D721Med (cell line): ENCODE data around the gene SCCPDH.

ENCODE experiments used
- DNase-seq: peaks from one replicate; pipeline ENCODE4 v3.0.0; 2011; ENCODE audit warnings: low spot score; ENCODE audit not compliant: insufficient read length
- FAIRE-seq: peaks from 2 replicates; lab custom pipeline; 2011; peaks lifted over from hg19 to GRCh38; lab: Jason Lieb, UNC
- TF ChIP-seq, protein P1 (sequence below): IDR thresholded peaks from 2 replicates; pipeline ENCODE4 v1.5.1; 2012; ENCODE audit warnings: mild to moderate bottlenecking, control low read depth; ENCODE audit not compliant: insufficient read depth; ENCODE audit errors: missing control alignments

The SCCPDH gene

DNA sequence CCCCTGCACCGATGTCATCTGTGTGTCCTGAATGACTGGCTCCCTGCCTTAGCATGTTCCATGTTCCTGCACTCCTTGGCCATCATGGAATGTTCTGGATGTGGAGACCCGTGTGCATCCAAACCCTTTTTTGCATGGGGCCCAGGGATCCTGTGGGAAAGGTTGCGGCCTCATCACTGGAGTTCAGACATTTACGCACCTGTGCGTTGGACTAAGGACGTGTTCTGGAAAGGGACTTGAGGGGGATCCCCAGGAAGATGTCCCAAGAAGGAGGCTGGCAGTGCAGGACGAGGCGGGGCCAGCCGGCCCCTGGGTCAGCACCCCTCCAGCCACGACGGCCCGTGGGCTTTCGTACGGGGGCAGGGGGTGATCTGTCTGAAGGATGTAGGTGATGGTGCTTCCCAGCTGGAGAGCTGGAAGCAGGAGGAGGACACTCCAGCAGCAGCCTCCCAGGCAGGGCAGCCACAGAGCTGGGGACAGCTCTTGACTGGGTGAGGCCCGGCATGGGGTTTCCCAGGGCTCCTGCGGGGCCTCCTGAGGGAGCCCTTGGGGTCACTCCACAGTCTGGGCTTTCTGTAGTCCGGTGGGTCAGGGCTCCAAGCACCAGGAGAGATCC lies 67.2 kb downstream of the SCCPDH start:
- FAIRE-seq (no peak), DNase-seq (no peak)
- TF ChIP-seq, protein P1, sequence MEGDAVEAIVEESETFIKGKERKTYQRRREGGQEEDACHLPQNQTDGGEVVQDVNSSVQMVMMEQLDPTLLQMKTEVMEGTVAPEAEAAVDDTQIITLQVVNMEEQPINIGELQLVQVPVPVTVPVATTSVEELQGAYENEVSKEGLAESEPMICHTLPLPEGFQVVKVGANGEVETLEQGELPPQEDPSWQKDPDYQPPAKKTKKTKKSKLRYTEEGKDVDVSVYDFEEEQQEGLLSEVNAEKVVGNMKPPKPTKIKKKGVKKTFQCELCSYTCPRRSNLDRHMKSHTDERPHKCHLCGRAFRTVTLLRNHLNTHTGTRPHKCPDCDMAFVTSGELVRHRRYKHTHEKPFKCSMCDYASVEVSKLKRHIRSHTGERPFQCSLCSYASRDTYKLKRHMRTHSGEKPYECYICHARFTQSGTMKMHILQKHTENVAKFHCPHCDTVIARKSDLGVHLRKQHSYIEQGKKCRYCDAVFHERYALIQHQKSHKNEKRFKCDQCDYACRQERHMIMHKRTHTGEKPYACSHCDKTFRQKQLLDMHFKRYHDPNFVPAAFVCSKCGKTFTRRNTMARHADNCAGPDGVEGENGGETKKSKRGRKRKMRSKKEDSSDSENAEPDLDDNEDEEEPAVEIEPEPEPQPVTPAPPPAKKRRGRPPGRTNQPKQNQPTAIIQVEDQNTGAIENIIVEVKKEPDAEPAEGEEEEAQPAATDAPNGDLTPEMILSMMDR, result no peak

DNA sequence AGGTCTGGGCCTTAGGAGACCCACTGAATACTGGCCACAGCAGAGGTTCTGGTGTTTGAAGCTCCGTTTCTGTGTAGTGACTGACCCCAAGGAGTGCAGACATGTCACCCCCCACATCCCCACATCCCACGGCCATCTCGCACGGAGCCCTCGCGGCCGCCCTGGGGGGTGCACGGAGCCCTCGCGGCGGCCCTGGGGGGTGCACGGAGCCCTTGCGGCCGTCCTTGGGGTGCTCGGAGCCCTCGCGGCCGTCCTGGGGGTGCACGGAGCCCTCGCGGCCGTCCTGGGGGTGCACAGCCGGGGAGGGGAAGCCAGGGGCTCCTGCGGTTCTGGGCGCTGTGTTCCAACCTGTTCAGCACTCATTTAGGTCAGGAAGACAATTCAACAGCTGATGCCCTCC lies 68.4 kb downstream of the SCCPDH start:
- TF ChIP-seq, protein P1, result no peak
- DNase-seq, result no peak
- FAIRE-seq, result no peak

DNA sequence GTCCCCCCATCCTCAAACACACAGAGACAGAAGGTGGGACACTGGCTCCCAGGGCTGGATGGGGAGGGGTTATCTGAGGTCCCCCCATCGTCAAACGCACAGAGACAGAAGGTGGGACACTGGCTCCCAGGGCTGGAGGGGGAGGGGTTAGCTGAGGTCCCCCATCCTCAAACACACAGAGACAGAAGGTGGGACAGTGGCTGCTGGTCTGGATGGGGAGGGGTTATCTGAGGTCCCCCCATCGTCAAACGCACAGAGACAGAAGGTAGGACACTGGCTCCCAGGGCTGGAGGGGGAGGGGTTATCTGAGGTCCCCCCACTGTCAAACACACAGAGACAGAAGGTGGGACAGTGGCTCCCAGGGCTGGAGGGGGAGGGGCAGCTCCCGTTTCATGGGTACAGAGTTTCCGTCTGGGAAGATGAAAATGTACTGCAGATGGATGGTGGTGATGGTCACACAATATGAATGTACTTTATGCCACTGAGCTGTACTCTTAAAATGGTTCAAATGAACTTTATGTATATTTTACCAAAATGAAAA lies 69.2 kb downstream of the SCCPDH start:
- DNase-seq (no peak), FAIRE-seq (no peak)
- TF ChIP-seq, protein P1, result no peak

DNA sequence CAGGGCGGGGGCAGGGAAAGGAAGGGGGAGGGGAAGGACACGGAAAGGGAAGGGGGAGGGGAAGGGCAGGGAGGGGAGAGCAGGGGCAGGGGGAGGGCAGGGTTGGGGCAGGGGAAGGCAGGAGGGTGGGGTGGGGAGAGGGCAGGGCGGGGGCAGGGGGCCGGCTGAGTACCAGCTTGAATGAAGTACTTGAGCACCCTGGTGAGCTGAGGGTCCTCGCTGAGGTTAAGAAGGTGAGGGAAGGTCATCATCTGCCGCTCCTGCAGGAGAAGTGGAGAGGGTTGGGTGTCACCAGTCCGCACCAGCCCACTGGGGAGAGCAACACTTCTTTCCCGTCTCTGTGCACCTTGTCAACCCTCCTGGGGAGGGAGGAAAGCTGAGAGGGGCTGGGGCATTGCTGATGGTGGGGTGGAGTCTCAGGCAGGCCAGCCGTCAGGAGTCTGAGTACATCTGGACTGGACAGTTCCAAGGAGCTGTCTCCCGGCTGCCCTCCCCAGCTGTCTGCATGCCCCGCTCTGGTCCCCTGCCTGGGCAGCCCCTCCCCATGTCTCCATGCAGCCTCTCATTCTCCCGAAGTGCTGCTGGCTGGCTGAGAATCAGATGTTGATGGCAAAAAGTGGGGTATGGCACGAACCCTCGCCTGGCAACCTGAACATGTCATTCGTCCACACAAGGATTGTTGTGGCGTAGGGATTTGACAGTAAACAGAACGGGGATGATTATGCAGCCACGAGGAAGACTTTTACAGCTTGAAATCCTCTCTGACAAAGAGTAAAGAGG lies 70.0 kb downstream of the SCCPDH start:
- FAIRE-seq (no peak), DNase-seq (no peak)

DNA sequence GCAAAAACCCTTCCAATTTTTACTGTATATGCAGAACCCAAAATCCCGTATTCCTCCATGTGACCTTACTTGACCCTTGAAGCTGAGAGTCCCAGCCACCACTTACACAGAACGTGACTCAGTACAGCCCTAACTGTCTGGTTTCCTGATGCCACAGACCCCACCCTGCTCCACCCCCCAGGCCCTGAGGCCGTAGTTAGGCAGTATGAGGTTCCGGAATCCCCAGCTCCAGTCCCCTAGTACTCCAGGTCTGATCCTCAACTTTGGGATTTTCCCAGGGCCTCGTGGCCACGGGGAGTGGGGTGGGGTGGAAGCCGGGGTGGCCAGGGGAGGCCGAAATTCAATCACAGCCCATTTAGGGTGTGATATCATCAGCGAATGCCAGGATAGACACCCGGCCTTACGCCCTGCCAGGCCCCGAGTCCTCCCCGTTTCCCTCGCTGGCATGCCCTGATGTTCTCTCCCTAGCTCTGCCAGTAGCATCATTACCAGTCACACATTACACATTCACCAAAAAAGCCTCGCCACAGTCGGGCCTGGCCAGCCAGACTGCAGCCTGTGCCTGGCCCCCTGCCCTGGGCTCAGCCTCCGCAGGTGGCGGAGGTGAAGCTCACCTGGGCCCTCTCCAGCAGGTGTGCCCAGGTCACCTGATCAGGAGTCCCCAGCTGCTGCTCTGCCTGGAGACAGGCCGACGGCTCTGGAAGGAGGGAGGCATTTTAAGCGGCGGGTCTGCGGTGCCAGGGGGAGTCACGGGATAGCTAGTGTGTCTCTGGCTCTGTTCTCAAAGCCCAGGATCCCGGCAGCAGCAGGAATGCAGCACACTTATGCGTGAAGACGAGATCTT lies 70.8 kb downstream of the SCCPDH start:
- FAIRE-seq (no peak), DNase-seq (no peak)
- TF ChIP-seq, protein P1, result no peak

More for the DNA sequence above, 70.0 kb downstream of the SCCPDH start:
- TF ChIP-seq, protein P1, result no peak

DNA sequence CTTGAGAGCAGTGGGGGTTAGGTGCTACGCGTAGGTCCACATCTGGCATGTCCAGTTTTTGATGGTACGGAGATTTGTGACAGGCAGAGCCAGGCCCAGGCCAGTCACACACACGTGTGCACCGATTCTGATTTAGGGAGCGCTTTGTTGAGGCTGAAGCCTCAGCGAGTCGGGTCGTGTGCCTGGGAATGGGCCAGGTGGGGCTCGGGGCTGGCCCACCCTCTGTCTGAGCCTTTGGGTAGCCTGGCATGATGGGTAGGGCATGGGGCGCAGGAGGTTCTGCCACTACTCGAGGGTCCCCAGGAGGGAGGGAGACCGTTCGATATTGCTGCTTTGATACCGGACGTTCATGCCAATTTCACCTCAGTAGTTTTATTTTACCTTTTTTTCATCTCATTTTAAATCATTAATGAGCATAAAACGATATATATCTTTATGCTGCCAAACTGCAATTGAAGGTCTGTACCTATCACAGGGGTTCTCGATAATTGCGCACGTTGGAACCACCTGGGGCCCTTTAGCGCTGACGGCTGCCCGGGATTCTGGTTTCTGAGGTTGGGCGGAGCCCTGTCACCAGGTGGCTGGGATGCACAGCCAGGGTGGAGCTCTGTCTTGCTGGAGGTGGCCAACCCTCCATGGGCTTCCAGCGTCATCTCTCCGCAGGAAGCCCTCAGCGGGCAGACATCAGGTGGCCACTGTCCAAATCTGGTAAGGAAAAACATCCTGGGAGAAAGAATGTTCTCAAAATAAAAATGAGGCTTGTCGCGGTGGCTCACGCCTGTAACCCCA lies 71.9 kb downstream of the SCCPDH start:
- no peak for DNase-seq
- no peak for FAIRE-seq

More for the DNA sequence above, 71.9 kb downstream of the SCCPDH start:
- TF ChIP-seq, protein P1, result no peak
